Naive thymus-derived CD8-positive, alpha-beta T cell (primary cell): ENCODE results near the gene CYP2J2. TPM values are rescaled to one million over a fixed set of nuclear protein-coding genes. Genes with fewer than 3 reads are reported as not detected.
"Not testable (repeated sequence)": the region's sequence is repeated elsewhere in the genome, so short reads cannot be mapped to it uniquely, and the experiment has no call there.

Experiments used
- ATAC-seq, 2 donors: fragments of 150-1000 bp; cut with Tn5 transposase in 1 of 2; sonication (Bioruptor Pico), chemical (Tn5 transposase) in 1 of 2; 1 replicate in 1 of 2; 2 replicates in 1 of 2; pipeline ENCODE4 v1.10.0; 2021; ENCODE audit warnings: mild to moderate bottlenecking in 2 of 2, moderate library complexity in 2 of 2
- POLR2A ChIA-PET: fragments of 350-600 bp; sonication (Branson Sonifier 250); formaldehyde crosslinking; loops from one replicate; lab custom pipeline; 2021; ENCODE audit warnings: antibody characterized with exemption; lab: Charles Lee
- DNase-seq, 10 donors: peaks; one replicate each; pipeline versions ENCODE4 v3.0.0 to v3.0.0-alpha.2; 2020 to 2022
- H3K27ac Mint-ChIP-seq, 10 donors: one replicate each; pipeline ENCODE4 v1.8.0; 2020 to 2022; ENCODE audit warnings: mild to moderate bottlenecking in 10 of 10, mixed read lengths in 10 of 10, moderate library complexity in 4 of 10, inconsistent platforms in 1 of 10
- H3K27me3 Mint-ChIP-seq, 5 donors: one replicate each; pipeline ENCODE4 v1.8.0; 2021 to 2022; ENCODE audit warnings: mixed read lengths in 5 of 5
- H3K36me3 Mint-ChIP-seq, 3 donors: one replicate each; pipeline ENCODE4 v1.8.0; 2020 to 2022; ENCODE audit warnings: mixed read lengths in 3 of 3, mild to moderate bottlenecking in 2 of 3, inconsistent platforms in 1 of 3
- H3K4me1 Mint-ChIP-seq, 4 donors: one replicate each; pipeline ENCODE4 v1.8.0; 2021 to 2022; ENCODE audit warnings: mixed read lengths in 4 of 4
- H3K4me3 Mint-ChIP-seq, 10 donors: one replicate each; pipeline ENCODE4 v1.8.0; 2020 to 2022; ENCODE audit warnings: mild to moderate bottlenecking in 10 of 10, mixed read lengths in 10 of 10, moderate library complexity in 6 of 10, inconsistent platforms in 1 of 10
- H3K9me3 Mint-ChIP-seq, 9 donors: one replicate each; pipeline ENCODE4 v1.8.0; 2020 to 2022; ENCODE audit warnings: mixed read lengths in 9 of 9, mild to moderate bottlenecking in 3 of 9, inconsistent platforms in 1 of 9, moderate library complexity in 1 of 9
- polyA plus RNA-seq, 3 donors: library from polyadenylated mRNA; unstranded; fragments of 300-500 nt; fragmentation: Illumina TruSeq; gene quantifications; one replicate each; pipeline ENCODE4 v1.2.3, GENCODE V29; 2021
- total RNA-seq, 8 experiments: library from RNA in 2 of 8; stranded (reverse) in 2 of 8; gene quantifications; one replicate each; pipeline ENCODE4 v1.2.3 and lab custom pipeline; 2021 to 2026

Gene CYP2J2
- total and polyA plus RNA-seq, 5 experiments from 2014 or later = 2.0 to 5.0 (median 3.2) TPM

- Mint-ChIP-seq H3K4me1 (peaks cover 0 to 6% (median 3%) of the 10 kb centered on the region in 4 donors), H3K27ac (no peak overlapping the region), H3K27me3 (peaks cover 0 to 1% (median 0%) of the 10 kb centered on the region in 5 donors), H3K36me3 (peaks cover 7 to 30% (median 10%) of the 10 kb centered on the region in 3 donors), H3K9me3 (peaks cover 0 to 25% (median 14%) of the 10 kb centered on the region in 9 donors), H3K4me3 (no peak overlapping the region)
- no peak for DNase-seq
- ATAC-seq = no peak
- POLR2A ChIA-PET = no interaction called here
Measured at GRCh38 chr1:59880735-59881134, 45.8 kb downstream of the CYP2J2 start.

- Mint-ChIP-seq H3K27me3 (peaks cover 0 to 1% (median 0%) of the 10 kb centered on the region in 5 donors), H3K9me3 (peaks cover 0 to 25% (median 15%) of the 10 kb centered on the region in 9 donors), H3K4me3 (no peak overlapping the region), H3K36me3 (peaks cover 10 to 36% (median 12%) of the 10 kb centered on the region in 3 donors), H3K4me1 (peaks cover 0 to 6% (median 3%) of the 10 kb centered on the region in 4 donors), H3K27ac (no peak overlapping the region)
- DNase-seq (no peak), ATAC-seq (no peak)
- POLR2A ChIA-PET = no interaction called here
Measured at GRCh38 chr1:59879996-59880505, 46.5 kb downstream of the CYP2J2 start.

GRCh38 chr1:59879574-59879973 is 47.0 kb downstream of the CYP2J2 start:
- no peak overlapping the region for H3K27ac Mint-ChIP-seq
- H3K4me1 Mint-ChIP-seq = peaks cover 0 to 6% (median 3%) of the 10 kb centered on the region in 4 donors

DNA sequence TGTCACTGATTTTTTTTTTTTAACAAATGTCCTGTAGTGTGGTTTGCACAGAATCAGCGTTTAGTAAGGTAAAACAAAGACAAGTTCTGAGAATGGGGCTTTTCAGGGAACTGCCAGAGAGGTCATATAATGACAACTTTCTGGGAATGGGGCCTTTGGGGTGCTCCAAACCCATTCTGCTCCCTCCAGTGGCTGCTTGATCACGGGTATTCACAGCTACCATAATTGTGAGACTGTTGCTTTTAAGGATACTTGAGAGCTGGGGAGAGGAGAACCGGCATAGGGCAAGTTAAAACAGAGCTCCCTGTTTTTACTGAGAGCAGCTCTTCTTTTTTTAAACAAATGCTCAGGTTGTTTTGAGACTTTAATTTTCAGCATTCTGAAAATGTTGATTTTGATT is 48.2 kb downstream of the CYP2J2 start:
- POLR2A ChIA-PET = no interaction called here
- Mint-ChIP-seq H3K27me3 (peaks cover 0 to 1% (median 0%) of the 10 kb centered on the region in 5 donors), H3K4me1 (peaks cover 0 to 6% (median 3%) of the 10 kb centered on the region in 4 donors), H3K27ac (no peak overlapping the region), H3K36me3 (peaks cover 10 to 49% (median 23%) of the 10 kb centered on the region in 3 donors), H3K4me3 (no peak overlapping the region), H3K9me3 (peaks cover 0 to 25% (median 15%) of the 10 kb centered on the region in 9 donors)
- DNase-seq = no peak
- no peak for ATAC-seq

More at GRCh38 chr1:59879574-59879973, 47.0 kb downstream of the CYP2J2 start:
- peak; percentile 70 for ATAC-seq
- Mint-ChIP-seq H3K9me3 (peaks cover 0 to 25% (median 15%) of the 10 kb centered on the region in 9 donors), H3K4me3 (no peak overlapping the region), H3K36me3 (peaks cover 10 to 41% (median 15%) of the 10 kb centered on the region in 3 donors), H3K27me3 (peaks cover 0 to 1% (median 0%) of the 10 kb centered on the region in 5 donors)
- DNase-seq = peak; percentile 24 to 79 (median 55)
- POLR2A ChIA-PET = no interaction called here

- H3K4me3 Mint-ChIP-seq = no peak overlapping the region
- DNase-seq (no peak), ATAC-seq (no peak)
- no peaks in the 10 kb centered on the region for H3K27me3 Mint-ChIP-seq
- peaks cover 0 to 6% (median 3%) of the 10 kb centered on the region in 4 donors for H3K4me1 Mint-ChIP-seq
- H3K9me3 Mint-ChIP-seq = peaks cover 0 to 25% (median 13%) of the 10 kb centered on the region in 9 donors
- H3K36me3 Mint-ChIP-seq = peaks cover 10 to 49% (median 30%) of the 10 kb centered on the region in 3 donors
- H3K27ac Mint-ChIP-seq = no peak overlapping the region
- POLR2A ChIA-PET = no interaction called here
Measured at GRCh38 chr1:59877108-59877682, 49.4 kb downstream of the CYP2J2 start.

- H3K4me3 Mint-ChIP-seq = no peak overlapping the region
Measured at GRCh38 chr1:59871746-59872145, 54.8 kb downstream of the CYP2J2 start.

GRCh38 chr1:59866462-59866861 is 60.1 kb downstream of the CYP2J2 start:
- Mint-ChIP-seq H3K27me3 (no peaks in the 10 kb centered on the region), H3K9me3 (no peaks in the 10 kb centered on the region), H3K27ac (no peak overlapping the region), H3K4me1 (no peaks in the 10 kb centered on the region), H3K36me3 (peaks cover 9 to 82% (median 38%) of the 10 kb centered on the region in 3 donors), H3K4me3 (no peak overlapping the region)
- DNase-seq (no peak), ATAC-seq (no peak)
- POLR2A ChIA-PET = no interaction called here

More at GRCh38 chr1:59871746-59872145, 54.8 kb downstream of the CYP2J2 start:
- DNase-seq (no peak), ATAC-seq (no peak)
- POLR2A ChIA-PET = no interaction called here
- peaks cover 11 to 81% (median 61%) of the 10 kb centered on the region in 3 donors for H3K36me3 Mint-ChIP-seq
- H3K27me3 Mint-ChIP-seq = no peaks in the 10 kb centered on the region
- peaks cover 0 to 2% (median 0%) of the 10 kb centered on the region in 4 donors for H3K4me1 Mint-ChIP-seq
- peak overlapping the region in 1 of 10 donors; percentile 7 for H3K27ac Mint-ChIP-seq
- H3K9me3 Mint-ChIP-seq = peaks cover 0 to 10% (median 3%) of the 10 kb centered on the region in 9 donors

GRCh38 chr1:59857679-59858354 is 68.8 kb downstream of the CYP2J2 start:
- POLR2A ChIA-PET = no interaction called here
- Mint-ChIP-seq H3K4me1 (peaks cover 0 to 1% (median 0%) of the 10 kb centered on the region in 4 donors), H3K9me3 (peaks cover 0 to 10% (median 5%) of the 10 kb centered on the region in 9 donors), H3K4me3 (no peak overlapping the region), H3K27me3 (peaks cover 0 to 1% (median 0%) of the 10 kb centered on the region in 5 donors), H3K27ac (no peak overlapping the region), H3K36me3 (peaks cover 4 to 65% (median 34%) of the 10 kb centered on the region in 3 donors)
- ATAC-seq (no peak), DNase-seq (no peak)

GRCh38 chr1:59856725-59857338 is 69.7 kb downstream of the CYP2J2 start:
- ATAC-seq (no peak), DNase-seq (no peak)
- peaks cover 4 to 58% (median 33%) of the 10 kb centered on the region in 3 donors for H3K36me3 Mint-ChIP-seq
- H3K4me3 Mint-ChIP-seq = no peak overlapping the region
- POLR2A ChIA-PET = no interaction called here
- peaks cover 0 to 10% (median 5%) of the 10 kb centered on the region in 9 donors for H3K9me3 Mint-ChIP-seq
- no peak overlapping the region for H3K27ac Mint-ChIP-seq
- H3K27me3 Mint-ChIP-seq = peaks cover 0 to 1% (median 0%) of the 10 kb centered on the region in 5 donors
- peaks cover 0 to 1% (median 0%) of the 10 kb centered on the region in 4 donors for H3K4me1 Mint-ChIP-seq

GRCh38 chr1:59855297-59855696 is 71.3 kb downstream of the CYP2J2 start:
- H3K36me3 Mint-ChIP-seq = peaks cover 4 to 55% (median 30%) of the 10 kb centered on the region in 3 donors
- H3K27me3 Mint-ChIP-seq, POLR2A ChIA-PET, H3K4me3 Mint-ChIP-seq, H3K27ac Mint-ChIP-seq, ATAC-seq, H3K4me1 Mint-ChIP-seq, DNase-seq, H3K9me3 Mint-ChIP-seq: not testable (repeated sequence)

GRCh38 chr1:59852117-59852516 is 74.5 kb downstream of the CYP2J2 start:
- H3K4me1 Mint-ChIP-seq = peaks cover 0 to 1% (median 0%) of the 10 kb centered on the region in 4 donors
- POLR2A ChIA-PET = no interaction called here
- no peak overlapping the region for H3K27ac Mint-ChIP-seq
- no peak overlapping the region for H3K4me3 Mint-ChIP-seq
- H3K9me3 Mint-ChIP-seq = peaks cover 0 to 10% (median 5%) of the 10 kb centered on the region in 9 donors
- H3K27me3 Mint-ChIP-seq = no peaks in the 10 kb centered on the region
- peaks cover 14 to 68% (median 42%) of the 10 kb centered on the region in 3 donors for H3K36me3 Mint-ChIP-seq
- DNase-seq (no peak), ATAC-seq (no peak)

DNA sequence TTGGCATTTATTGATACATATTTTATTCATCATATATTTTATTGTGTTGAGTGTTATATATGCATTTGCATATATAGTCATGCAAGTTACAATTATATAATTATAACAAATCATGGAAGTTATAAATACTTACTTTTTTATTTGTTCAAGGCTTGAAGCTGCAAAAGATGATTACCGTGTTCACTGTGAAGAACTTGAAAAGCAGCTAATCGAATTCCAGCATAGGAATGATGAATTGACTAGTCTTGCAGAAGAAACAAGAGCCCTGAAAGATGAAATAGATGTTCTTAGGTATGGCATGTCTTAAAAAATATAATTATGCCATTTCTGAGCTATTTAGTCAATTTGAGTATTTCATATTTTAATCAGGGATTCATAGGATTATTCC is 79.7 kb downstream of the CYP2J2 start:
- ATAC-seq = no peak
- Mint-ChIP-seq H3K4me1 (peaks cover 0 to 6% (median 0%) of the 10 kb centered on the region in 4 donors), H3K9me3 (no peaks in the 10 kb centered on the region), H3K4me3 (no peak overlapping the region), H3K36me3 (peaks cover 13 to 79% (median 39%) of the 10 kb centered on the region in 3 donors), H3K27ac (peak overlapping the region in 1 of 10 donors; percentile 31), H3K27me3 (no peaks in the 10 kb centered on the region)
- no peak for DNase-seq
- POLR2A ChIA-PET = no interaction called here
